Middle frontal gyrus (tissue), 1 donor: ENCODE data around the gene FAM53B.

Experiments used
- DNase-seq: peaks from one replicate; pipeline ENCODE4 v3.0.0-alpha.2; 2015; ENCODE audit warnings: low spot score; ENCODE audit errors: extremely low spot score

Gene FAM53B

GRCh38 chr10:124587811-124588211 is 156.4 kb downstream of the FAM53B start:
- DNase-seq, result no peak

GRCh38 chr10:124586142-124586541 is 158.0 kb downstream of the FAM53B start:
- DNase-seq, result no peak

DNA sequence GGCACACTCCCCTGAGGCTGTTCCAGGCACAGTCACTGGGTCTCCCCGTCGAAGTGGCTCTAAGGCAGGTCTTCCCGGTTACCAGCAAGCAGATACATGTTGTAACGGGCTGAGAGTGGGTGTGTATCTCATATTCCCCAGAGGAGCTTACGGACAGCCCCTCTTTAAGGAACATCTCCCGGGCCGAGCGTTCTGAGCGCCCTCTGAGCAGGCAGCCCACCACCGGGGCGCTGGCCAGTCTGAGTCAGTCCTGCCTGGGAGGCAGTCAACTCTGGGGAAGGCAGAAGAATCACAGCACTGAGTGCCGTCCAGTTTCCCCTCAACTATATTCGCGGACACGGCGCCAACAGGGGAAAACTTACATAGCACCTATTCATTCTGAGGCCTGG is 165.2 kb downstream of the FAM53B start:
- no peak for DNase-seq

- DNase-seq, result no peak
Observed at GRCh38 chr10:124578231-124579010, 165.8 kb downstream of the FAM53B start.

DNA sequence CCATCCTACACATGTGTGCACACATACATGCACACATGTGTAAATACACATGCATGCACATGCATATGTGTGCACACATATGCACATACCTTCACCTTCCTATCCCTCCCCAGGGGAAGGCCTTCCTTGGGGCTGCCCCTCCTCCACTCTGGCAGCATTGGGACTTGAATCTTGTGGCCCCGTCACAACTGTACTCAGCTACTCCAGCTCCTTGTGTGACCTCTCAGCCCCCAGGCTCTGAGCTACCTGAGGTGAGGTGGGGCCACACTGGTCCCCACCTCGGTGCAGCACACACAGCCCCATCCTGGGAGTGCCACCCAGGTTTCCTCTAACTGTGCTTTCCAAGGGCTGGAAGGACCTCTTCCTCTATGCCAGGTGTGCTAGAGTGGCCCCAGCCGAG is 166.5 kb downstream of the FAM53B start:
- DNase-seq, result no peak

- DNase-seq, result no peak
Observed at GRCh38 chr10:124576526-124577420, 167.4 kb downstream of the FAM53B start.

GRCh38 chr10:124575107-124576035 is 168.8 kb downstream of the FAM53B start:
- DNase-seq, result no peak

- no peak for DNase-seq
Observed at GRCh38 chr10:124574456-124575070, 169.6 kb downstream of the FAM53B start.

DNA sequence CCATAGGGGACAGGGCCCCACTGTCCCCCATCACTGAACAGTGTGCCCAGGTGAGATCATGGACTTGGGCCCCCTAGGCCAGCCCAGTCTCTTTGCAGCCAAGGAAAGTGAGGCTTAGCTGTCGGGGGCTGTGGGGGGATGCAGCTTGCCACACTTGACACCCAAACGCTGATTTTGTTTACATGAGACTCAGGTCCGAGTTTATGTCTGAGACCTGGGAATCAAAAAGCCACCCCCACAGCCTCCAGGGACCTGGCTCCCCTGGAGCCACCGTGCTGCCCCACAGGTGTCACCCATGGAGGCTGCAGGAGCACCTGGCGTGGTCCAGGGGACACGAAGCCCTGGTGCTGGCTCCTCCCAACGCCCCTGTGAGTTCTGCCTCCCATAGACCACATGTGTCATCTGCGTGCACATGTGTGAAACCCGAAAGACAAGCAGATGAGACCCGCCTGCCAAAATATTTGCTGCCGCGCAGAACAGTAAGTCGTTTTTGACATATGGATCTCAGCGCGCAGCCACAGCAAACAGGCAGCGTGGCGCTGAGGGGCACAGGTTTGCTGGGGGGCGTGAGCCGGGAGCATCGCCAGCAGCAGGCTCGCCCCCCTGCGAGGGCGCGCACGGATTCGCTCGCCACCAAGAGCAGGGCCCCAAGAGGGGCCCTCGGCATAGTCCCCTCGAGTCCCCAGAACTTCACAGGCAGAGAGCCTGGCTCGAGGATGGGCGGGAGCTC is 170.3 kb downstream of the FAM53B start:
- DNase-seq, result no peak

DNA sequence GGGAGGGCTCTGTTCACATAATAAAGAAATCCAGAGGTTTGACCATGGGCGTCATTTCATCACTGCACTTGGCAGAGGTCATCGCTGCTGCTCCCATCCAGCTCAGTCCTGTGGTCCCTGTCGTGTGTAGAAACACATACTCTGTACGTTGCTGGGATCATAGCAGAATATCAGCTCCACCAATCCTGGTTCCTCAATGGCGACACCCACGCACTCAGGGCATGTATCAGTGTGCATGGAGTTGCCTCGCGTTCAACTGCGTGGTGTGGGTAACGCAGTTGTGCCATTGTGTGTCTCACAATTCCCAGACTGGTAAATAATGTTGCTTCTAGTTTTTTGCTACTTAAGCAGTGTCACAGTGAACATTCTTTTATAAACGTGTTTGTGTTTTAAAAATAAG is 171.4 kb downstream of the FAM53B start:
- DNase-seq, result no peak

DNA sequence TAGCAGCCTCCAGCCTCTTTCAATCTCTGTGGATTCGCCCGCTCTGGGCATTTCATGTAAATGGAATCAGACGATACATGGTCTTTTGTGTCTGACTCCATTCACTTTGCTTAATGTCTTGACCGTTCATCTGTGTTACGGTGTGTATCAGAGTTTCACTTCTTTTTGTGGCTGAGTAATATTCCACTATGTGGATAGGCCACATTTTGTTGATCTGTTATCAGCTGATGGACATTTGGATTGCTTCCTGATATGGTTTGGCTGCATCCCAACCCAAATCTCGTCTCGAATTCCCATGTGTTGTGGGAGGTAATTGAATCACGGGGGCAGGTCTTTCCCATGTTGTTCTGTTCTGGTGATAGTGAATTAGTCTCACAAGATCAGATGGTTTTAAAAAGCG is 173.5 kb downstream of the FAM53B start:
- no peak for DNase-seq

- no peak for DNase-seq
Observed at GRCh38 chr10:124569623-124570470, 174.3 kb downstream of the FAM53B start.
